ENCODE results near the gene ATAD2B.
"Not testable (repeated sequence)": the region's sequence is repeated elsewhere in the genome, so short reads cannot be mapped to it uniquely, and the experiment has no call there.

Gene ATAD2B

DNA sequence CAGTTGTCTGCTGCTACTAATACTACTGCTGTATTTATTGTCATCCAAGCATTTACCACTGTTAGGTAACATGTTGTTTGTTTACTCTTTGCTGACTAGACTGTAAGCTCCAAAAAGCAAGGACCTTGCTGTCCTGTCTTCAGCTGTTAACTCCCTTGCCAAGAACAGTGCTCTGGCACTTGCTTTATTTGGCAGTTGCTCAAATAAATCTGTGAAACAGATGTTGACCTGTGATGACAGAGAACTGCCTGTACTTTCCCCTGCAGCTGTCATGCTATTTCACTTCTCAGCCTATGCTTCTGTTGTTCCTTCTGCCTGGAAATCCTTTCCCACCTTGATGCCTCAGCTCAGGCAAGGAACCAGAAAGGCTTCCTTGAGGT is 181.2 kb downstream of the ATAD2B start:
- DNase-seq (ENCODE audit: low read depth in 3 of 3) = no peak

DNA sequence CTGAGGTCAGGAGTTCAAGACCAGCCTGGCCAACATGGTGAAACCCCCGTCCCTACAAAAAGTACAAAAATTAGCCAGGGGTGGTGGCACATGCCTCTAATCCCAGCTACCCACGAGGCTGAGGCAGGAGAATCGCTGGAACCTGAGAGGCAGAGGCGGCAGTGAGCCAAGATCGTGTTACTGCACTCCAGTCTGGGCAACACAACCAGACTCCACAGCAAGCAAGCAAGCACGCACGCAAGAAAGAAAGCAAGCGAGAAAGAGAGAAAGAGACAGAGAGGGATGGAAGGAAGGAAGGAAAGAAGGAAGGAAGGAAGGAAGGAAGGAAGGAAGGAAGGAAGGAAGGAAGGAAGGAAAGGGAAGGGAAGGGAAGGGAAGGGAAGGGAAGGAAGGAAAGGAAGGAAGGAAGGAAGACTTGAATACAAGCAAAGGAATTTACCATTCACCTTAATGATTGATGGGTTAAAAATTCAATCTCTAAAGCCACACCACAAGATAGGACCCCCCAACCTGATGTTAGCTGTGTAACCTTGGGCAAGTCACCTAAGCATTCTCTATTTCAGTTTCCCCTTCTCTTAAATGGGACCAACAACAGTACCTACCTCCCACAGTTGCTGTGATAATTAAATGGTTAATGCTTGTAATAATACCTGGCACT is 181.7 kb downstream of the ATAD2B start:
- no peak for DNase-seq (ENCODE audit: low read depth in 3 of 3)

DNA sequence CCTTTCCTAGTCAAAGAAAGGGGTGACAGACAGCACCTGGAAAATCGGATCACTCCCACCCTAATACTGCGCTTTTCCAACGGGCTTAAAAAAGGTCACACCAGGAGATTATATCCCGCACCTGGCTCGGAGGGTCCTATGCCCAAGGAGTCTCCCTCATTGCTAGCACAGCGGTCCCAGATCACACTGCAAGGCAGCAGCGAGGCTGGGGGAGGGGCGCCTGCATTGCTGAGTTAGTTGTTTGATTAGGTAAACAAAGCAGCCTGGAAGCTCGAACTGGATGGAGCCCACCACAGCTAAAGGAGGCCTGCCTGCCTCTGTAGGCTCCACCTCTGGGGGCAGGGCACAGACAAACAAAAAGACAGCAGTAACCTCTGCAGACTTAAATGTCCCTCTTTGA is 190.1 kb downstream of the ATAD2B start:
- not testable (repeated sequence) for DNase-seq (ENCODE audit: low read depth in 3 of 3)

DNA sequence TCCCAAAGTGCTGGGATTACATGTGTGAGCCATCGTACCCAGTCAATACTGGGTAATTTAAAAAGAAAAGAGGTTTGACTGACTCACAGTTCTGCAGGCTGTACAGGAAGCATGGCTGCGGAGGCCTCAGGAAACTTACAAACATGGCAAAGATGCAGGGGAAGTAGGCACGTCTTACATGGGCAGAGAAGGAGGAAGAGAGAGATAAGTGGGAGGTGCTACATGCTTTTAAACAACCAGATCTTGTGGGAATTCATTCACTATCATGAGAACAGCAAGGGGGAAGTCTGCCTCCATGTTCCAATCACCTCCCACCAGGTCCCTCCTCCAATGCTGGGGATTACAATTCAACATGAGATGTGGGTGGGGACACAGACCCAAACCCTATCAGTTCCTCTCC is 192.5 kb downstream of the ATAD2B start:
- no peak for DNase-seq (ENCODE audit: low read depth in 3 of 3)

DNA sequence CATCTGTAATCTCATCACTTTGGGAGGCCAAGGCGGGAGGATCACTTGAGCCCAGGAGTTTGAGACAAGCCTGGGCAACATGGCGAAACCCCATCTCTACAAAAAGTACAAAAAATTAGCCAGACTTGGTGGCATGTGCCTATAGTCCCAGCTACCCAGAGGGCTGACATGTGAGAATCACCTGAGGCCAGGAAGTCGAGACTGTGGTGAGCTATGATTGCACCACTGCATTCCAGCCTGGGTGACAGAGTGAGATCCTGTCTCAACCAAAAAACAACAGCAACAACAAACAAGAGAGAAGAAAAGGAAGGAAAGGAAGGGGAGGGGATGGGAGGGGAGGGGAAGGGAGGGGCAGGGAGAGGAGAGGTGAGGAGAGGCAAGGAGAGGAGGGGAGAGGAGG is 203.9 kb downstream of the ATAD2B start:
- DNase-seq (ENCODE audit: low read depth in 3 of 3) = not testable (repeated sequence)

DNA sequence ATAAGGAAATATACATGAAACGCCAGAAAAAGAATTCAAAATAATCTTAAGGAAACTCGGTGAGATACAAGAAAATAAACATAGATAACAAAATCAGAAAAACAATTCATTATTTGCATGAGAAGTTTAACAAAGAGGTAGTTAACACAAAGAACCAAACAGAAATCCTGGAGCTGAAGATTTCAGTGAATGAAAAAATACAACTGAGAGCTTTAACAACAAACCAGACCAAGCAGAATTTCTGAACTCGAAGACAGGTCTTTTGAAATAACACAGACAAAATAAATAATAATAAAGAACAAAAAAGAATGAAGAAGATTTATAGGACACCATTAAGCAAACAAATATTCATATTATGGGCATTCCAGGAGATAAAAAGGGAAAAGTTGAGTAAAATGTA is 204.7 kb downstream of the ATAD2B start:
- DNase-seq (ENCODE audit: low read depth in 3 of 3) = no peak

DNA sequence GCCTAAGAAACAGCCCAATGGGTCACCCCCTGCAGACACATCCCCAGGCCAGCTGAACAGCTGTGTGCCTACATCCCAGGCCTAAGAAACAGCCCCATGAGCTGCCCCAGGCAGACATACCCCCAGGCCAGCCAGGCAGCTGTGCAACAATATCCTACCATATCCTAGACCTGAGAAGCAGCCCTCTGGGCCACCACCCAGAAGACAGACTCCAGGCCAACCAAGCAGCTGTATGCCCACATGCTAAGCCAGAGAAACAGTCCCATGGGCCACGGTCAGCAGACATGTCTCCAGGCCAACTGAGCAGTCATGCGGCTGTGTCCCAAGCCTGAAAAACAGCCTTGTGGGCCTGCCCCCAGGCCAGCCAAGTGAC is 205.5 kb downstream of the ATAD2B start:
- DNase-seq (ENCODE audit: low read depth in 3 of 3) = no peak

DNA sequence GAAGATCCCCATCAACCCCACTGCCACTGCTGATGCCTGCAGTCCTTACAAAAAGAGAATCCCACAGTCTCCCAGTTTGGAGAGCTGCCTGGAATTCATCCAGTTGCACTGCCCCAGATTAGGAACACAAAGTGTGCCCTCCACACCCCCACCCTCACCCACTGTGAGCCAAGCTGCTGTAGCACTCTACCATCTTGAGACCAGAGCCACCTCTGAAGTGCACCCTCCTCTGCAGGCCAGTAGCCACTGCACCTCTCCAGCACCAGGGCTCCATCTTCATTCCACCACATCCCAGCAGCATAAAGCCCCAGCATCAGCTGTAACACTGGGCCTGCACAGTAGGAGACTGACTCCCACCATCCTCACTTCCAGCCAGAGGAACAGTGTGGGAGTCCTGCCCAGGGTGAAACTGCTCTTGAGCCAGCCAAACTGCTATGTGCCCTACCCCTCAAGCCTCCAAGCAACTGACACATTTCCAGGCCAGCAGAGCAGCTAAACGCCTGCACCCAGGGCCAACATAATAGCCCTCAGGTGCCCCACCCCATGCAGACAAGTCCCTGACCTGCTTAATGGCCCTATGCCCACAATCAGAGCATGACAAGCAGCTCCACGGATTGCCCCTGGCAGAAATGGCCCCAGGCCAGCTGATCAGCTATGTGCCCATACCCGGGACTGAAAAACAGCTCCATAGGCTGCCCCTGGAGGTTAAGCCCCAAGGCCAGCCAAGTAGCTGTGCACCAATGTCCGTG is 206.0 kb downstream of the ATAD2B start:
- DNase-seq (ENCODE audit: low read depth in 3 of 3) = no peak

DNA sequence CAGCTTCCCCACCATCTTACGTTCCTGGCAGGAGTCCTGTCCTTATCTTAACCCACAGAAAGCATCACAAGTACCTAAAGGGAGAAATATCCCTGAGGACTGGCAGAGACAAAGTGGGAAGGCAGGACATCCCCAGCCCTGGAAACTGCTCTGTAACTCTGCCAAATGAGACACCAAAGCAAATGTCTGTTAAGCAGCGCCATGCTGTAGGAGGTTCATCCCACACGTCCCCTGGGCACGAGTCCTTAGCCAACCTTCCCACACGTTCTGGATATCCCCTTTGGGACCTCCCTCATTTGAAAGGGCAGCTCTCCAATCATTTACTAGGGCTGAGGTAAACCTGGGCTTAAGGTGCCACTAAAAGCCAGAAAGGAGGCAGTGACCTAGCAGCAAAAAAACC is 207.2 kb downstream of the ATAD2B start:
- DNase-seq (ENCODE audit: low read depth in 3 of 3) = no peak

DNA sequence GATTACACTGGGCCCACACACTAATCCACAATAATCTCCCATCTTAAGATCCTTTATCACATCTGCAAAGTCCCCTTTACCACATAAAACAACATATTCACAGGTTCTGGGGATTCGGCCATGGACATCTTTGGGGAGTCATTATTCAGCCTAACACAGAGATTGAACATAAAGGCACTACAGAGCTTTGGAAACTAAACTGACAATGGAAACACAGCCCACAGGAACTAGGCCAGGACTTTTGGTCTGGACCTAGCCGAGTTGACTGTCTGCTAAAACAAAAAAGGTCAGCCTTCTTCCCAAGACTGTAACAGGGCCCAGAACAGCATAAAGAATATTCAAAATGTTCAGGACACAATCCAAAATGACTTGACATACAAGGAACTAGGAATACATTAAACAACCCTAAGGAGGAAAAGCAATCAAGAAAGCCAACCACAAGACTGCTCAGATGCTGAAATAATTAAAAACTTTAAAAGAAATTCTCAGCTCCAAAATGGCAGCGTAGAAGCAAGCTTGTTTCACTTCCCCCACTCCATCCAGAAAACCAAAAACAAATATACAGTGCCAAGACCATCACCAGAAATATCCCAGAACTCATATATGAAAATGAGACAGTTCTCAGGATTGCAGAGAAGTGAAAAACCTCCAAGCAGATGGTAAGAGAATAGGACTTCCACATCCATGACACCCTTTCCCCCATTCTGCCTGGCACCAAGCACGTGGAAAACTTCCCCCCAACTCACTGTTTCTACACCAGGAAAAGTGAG is 207.8 kb downstream of the ATAD2B start:
- no peak for DNase-seq (ENCODE audit: low read depth in 3 of 3)

DNA sequence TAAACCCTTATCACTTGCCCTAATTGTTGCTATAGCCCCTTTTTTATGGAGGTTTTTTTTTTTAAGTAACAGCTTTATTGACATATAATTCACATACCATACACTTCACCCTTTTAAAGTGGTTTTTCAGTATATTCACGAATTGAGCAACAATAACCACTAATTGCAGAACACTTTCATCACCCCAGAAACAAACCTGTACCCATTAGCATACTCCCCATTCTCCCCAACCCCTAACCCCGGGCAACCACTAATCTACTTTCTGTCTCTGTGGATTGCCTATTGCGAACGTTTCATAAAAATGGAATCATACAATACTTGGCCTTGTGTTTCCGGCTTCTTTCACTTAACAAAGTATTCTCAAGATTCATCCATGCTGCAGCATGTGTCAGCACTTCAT is 213.6 kb downstream of the ATAD2B start:
- no peak for DNase-seq (ENCODE audit: low read depth in 3 of 3)

DNA sequence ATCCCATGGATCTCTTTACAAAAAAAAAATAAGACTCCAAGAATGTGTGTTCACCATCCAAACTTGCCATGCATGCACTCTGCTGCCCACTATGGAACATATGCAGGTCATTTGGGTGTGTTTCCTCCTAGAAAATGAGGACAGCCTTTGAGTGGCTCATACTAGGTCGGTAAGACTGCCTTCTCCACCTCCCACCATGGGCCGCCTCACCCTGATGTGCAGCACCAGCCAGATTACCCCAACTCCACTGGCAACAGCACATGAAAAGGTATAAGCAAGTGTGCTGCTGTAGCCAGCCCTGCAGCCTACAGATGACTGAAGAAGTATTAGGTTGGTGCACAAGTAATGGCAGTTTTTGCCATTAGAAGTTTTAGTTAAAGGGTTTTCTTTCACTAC is 214.2 kb downstream of the ATAD2B start:
- DNase-seq (ENCODE audit: low read depth in 3 of 3) = no peak

DNA sequence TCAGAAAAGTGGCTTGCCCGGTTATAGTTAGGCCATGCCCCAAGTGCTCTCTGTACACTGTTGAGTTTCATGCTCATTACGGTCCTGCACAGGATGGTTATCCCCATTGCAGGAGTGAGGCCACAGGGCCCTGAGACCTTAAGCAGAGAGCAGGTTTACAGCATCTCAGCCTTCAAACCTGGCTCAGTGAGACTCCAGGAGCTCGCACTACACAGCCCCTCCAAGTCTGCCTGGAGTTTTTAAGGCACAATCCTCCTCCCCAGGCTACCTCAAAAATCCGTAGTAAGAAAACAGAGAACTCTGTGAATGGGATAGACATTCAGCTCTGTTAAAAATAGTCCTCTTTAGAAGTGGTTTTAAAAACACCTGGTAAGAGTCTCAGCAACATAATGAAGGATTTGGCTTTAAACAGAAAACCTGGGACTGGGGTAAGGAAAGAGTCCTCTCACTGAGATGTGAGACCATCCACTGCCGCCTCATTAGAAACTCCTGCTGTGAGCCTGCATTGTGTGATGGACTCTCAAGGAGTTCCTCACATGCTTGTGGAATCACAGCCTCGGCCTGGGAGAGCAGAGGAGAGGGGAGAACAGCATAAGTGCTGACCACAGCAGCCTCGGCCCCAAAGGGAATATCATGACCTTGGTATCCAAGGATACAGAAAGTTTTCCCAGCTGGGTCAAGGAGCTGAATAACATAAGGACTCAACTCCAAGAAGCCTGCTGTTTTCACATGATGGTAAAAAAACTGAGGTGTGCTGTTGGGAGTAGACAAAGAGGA is 214.8 kb downstream of the ATAD2B start:
- DNase-seq (ENCODE audit: low read depth in 3 of 3) = no peak

DNA sequence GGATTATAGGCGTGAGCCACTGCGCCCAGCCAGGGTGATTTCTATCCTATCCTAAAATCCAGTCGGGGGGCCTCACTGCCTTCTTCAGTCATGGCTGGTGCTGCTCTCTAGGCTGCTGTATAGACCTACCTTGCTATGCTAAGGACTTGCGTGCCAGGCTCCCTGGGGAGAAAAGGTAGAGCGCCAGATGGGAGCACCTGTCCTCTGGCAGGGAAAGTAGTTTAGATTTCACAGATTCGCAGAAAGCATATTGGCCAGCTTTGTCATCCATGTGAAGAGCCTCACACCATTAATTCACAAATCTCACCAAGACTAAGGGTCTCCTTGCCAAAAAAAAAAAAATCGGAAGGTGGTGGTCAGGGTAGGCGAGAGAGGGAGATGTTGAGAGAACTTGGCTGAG is 217.6 kb downstream of the ATAD2B start:
- no peak for DNase-seq (ENCODE audit: low read depth in 3 of 3)

DNA sequence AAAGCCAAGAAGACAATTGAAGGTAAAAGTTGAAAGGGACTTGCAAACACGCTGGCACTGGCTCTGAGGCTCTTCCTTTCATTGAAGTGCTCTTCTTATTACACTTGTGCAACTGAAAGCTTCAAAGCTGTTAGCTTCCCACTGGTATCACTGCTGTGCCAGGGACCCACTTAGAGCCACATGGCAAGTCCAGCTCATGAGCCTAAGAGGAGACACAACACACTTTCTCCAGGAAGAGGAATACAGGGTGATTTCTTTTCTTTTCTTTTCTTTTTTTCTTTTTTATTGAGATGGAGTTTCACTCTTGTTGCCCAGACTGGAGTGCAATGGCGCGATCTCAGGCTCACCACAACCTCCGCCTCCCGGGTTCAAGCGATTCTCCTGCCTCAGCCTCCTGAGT is 218.2 kb downstream of the ATAD2B start:
- no peak for DNase-seq (ENCODE audit: low read depth in 3 of 3)

DNA sequence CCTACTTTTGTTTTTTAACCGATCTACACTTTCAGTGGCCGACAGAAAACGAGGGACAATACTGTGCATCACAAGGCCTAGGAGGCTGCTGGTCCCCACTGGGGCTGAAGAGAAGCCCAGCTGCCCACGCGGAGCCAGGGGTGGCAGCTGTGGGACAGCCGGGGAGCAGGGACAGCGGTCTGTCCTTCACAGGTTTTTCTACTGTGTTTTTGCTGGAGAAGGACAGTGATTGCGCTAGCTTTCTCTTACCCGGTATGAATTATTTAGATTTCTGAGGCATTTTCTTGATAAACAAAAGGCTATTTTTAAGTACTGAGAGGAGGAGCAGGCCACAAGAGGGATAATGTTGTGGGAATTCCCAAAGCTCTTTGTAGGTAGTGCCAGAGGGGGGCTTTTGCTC is 219.8 kb downstream of the ATAD2B start:
- no peak for DNase-seq (ENCODE audit: low read depth in 3 of 3)

DNA sequence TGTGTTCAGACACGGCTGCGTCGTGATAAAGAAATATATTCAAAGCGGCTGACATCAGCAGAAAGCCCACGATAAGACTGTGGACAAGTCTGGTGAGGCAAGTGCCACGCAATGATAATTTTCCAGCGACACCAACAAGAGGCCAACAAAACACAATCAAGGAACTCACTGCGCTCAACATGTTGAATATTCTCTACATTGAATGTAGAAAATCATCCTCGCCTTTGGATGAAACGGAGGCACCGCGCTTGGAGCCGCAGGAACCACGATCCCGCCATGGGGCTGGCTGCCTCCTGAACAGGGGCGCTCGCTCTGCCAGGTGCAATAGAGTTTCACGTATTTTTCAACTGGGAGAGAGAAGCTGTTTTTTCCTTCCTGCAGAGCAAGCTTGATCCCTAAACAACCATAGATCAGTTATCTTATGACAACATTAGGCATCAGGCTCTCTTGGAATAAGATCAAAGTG is 220.3 kb downstream of the ATAD2B start:
- DNase-seq (ENCODE audit: low read depth in 3 of 3) = no peak

DNA sequence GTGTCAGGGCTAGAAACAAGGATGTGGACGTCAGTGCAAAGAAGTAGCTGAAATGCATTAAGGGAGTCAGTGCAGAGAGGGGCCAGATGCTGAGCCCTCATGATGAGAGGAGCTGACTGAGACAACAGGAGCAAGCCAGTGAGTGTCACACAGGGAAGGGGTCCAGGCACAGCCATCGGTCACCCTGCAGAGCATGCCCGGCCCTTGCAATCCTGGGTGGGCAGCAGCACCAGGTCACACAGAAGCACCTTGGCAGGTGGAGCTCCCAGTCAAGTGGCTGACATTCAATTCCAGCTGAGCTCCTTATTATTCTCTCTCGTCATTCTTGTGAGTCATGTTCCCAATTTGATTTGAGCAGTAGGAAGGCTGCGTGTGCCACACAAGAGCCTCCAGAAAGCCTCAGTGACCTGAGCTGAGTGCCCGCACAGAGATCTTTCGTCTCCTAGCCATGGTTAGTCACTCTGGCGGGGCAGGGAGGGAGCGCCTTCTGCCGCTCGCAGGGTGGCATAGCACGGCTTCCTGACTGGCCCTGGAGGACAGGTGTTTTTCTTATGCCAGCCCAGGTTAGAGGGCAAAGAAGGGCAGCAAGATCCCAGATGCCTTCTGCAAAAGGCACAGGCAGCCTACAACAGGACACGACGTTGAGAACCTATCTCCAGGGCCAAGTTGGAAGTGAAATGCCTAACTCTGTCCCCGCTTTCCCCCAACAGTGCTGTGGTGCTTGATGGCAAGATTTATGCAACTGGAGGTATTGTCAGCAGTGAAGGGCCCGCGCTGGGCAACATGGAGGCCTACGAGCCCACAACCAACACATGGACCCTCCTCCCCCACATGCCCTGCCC is 220.9 kb downstream of the ATAD2B start:
- no peak for DNase-seq (ENCODE audit: low read depth in 3 of 3)

DNA sequence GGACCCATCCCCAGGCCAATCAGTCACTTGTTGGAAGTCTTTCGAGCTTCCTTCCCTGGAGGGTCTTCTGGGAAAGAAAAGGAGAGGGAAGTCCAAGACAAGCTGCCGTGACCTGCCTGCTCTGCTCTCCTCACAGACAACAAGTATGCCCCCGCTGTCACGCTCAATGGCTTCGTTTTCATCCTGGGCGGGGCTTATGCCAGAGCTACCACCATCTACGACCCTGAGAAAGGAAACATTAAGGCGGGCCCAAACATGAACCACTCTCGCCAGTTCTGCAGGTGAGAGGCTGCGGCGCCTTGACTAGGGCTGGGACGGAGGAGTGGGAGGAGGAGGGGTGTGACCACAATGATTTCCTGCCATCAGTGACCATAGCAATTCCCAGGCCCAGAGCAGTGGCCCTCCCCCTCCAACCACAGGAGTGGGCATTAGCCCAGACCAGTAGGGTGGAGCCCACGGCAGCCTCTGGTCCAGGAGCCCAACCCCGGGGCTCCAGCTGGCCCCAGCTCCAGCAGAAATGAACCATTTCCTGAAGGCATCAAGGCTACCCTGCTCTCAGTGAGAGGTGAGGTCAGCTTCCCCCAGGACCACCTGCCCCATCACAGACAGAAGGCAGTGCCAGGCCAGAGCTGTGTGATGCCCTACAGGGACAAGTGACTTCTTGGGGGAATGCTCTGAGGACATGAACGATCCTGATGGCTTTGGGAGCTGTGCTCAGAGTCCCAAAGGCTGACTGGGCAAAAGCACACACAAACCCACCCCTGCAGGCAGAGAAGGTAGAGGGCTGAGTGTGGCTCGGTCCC is 223.1 kb downstream of the ATAD2B start:
- no peak for DNase-seq (ENCODE audit: low read depth in 3 of 3)

DNA sequence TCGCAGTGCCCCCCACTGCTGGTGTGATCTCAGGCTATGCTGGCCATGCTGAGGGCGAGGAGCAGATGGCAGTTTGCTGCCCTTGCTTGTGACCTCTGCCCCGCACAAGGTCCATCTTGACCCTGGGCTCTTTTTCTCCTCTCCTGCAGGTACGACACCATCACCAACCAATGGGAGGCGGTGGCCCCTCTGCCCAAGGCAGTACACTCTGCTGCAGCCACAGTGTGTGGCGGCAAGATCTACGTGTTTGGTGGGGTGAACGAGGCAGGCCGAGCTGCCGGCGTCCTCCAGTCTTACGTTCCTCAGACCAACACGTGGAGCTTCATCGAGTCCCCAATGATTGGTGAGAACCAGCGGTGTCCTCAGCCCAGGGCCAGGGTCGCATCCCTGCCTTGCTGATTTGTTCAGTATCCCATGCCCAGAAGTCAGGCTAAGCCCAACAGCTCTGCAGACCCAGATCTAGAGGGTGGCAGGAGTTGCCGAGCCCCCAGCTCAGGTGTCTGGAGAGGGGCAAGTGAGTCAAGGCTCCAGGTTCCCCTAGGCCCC is 223.8 kb downstream of the ATAD2B start:
- no peak for DNase-seq (ENCODE audit: low read depth in 3 of 3)

Data from stimulated activated CD4-positive, alpha-beta T cell treated with anti-CD3 and anti-CD28 coated beads, TNF-alpha, amount 100 ng/mL, for 24 hours (primary cell).